GM18951 (cell line): ENCODE results near the gene MASP1.

Experiments
- POLR2A ChIP-seq: IDR thresholded peaks from 4 replicates; pipeline ENCODE4 v1.6.1; 2011; ENCODE audit warnings: mild to moderate bottlenecking; ENCODE audit not compliant: insufficient read length, insufficient read depth; ENCODE audit errors: extremely low read depth
- in situ Hi-C: fragments of 300-500 bp; cut with MboI; formaldehyde crosslinking; loops from one replicate; pipeline ENCODE4 v1.12.0; 2022; ENCODE audit warnings: low sequenced_read_pairs, mixed read lengths, inconsistent platforms; ENCODE audit not compliant: unreplicated experiment

Gene MASP1

GRCh38 chr3:187186801-187187421, 104.6 kb downstream of the MASP1 start:
- no peak for TF ChIP-seq POLR2A
- in situ Hi-C loops = no loop called here

- no peak for TF ChIP-seq POLR2A
- in situ Hi-C loops = no loop called here
These were observed 105.2 kb downstream of the MASP1 start for GRCh38 chr3:187186375-187186774.

- in situ Hi-C loops = no loop called here
- no peak for TF ChIP-seq POLR2A
These were observed 105.8 kb downstream of the MASP1 start for GRCh38 chr3:187185759-187186158.
